C4-2B (cell line): ENCODE results near the gene GALNT2.

Experiments used
- H3K27ac ChIP-seq: fragments of 450-650 bp; 2 replicates; pipeline ENCODE4 v1.5.1; 2017
- ZFX ChIP-seq: fragments of 450-650 bp; IDR thresholded peaks from 2 replicates; pipeline ENCODE4 v1.6.1; 2017
- TF ChIP-seq, protein P1 (sequence below): fragments of 450-650 bp; conservative IDR thresholded peaks from 2 replicates; pipeline ENCODE4 v1.5.1; 2017; ENCODE audit warnings: mild to moderate bottlenecking

GALNT2 gene

GRCh38 chr1:230052665-230053064, 14.4 kb upstream of the GALNT2 start:
- TF ChIP-seq, protein P1, sequence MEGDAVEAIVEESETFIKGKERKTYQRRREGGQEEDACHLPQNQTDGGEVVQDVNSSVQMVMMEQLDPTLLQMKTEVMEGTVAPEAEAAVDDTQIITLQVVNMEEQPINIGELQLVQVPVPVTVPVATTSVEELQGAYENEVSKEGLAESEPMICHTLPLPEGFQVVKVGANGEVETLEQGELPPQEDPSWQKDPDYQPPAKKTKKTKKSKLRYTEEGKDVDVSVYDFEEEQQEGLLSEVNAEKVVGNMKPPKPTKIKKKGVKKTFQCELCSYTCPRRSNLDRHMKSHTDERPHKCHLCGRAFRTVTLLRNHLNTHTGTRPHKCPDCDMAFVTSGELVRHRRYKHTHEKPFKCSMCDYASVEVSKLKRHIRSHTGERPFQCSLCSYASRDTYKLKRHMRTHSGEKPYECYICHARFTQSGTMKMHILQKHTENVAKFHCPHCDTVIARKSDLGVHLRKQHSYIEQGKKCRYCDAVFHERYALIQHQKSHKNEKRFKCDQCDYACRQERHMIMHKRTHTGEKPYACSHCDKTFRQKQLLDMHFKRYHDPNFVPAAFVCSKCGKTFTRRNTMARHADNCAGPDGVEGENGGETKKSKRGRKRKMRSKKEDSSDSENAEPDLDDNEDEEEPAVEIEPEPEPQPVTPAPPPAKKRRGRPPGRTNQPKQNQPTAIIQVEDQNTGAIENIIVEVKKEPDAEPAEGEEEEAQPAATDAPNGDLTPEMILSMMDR, result no peak
- no peak for TF ChIP-seq ZFX
- no peak overlapping the region for H3K27ac ChIP-seq

DNA sequence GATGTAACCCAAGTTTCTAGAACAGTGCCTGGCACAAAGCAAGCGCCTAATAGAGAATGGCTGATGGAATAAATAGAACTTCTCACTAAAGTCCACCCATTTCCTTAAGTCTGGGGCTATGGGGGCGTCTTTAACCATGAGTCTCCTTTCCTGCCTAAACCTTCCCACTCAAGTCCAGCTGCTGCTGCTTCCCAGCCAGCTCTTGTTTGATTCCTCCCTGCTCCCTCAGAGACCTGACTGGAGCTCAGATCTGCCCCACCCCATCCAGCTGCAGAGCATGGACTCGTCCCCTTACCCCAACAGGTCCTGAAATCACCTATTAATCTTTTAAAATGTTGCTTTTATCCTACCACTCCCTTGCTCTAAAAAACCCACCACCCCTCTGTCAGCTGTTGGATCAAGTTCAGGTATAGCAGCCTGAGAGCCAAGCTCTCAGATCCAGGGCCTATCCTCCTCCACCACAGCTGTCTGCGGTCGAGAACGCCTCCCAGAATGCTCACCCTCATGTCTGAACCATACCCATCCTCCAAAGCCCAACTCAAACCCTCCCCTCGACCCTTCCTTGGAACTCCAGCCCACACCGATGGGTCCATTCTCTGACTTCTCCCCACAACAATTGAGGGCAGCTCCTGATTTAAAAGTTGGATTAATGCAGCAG, 12.8 kb upstream of the GALNT2 start:
- H3K27ac ChIP-seq, result no peak overlapping the region
- TF ChIP-seq, protein P1, result no peak
- TF ChIP-seq ZFX, result no peak

DNA sequence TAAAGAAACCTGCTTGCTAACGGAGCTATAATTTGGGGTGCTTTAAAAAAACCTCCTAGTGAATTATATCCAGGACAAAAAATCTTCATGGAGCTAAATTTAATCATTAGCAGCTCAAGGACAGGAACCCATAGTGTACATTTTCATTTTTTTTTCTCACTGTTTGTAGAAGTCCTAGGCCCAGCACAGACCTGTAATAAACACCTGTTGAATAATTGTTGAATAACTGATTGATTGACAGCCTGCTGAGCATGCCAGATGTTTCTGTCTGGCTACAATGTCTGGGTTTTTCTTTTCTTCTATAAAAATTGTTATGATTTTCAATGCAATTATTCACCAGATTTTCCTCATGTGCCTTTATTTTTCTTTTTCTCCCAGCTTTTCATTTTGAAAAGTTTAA, 10.9 kb upstream of the GALNT2 start:
- no peak overlapping the region for H3K27ac ChIP-seq
- no peak for TF ChIP-seq ZFX
- TF ChIP-seq, protein P1, result no peak

- no peak for TF ChIP-seq ZFX
- TF ChIP-seq, protein P1, result no peak
These were observed 9.9 kb upstream of the GALNT2 start for GRCh38 chr1:230057100-230057499.

GRCh38 chr1:230057681-230058565, 9.1 kb upstream of the GALNT2 start:
- H3K27ac ChIP-seq, result no peak overlapping the region
- TF ChIP-seq, protein P1, result no peak
- TF ChIP-seq ZFX, result no peak

More at GRCh38 chr1:230057100-230057499, 9.9 kb upstream of the GALNT2 start:
- H3K27ac ChIP-seq, result no peak overlapping the region

DNA sequence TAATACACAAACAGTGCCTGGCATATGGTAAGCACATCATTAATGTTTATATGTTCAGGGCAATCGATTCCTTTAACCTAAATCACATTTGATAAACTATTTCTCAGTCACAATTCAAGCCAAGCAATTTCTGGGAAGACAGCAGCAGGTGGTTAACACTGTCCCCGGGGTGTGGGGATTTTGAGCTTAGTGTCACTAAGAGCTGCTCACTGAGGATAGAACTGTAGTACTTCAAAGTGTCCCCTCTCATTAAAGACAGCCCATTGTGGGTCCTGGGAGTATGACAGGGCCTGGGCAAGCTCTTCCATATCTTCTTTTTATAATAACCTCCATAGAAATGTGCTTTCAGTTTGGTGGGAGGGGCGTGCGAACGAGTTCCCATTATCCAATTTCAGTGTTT, 8.4 kb upstream of the GALNT2 start:
- no peak for TF ChIP-seq ZFX
- TF ChIP-seq, protein P1, result no peak
- H3K27ac ChIP-seq, result no peak overlapping the region

DNA sequence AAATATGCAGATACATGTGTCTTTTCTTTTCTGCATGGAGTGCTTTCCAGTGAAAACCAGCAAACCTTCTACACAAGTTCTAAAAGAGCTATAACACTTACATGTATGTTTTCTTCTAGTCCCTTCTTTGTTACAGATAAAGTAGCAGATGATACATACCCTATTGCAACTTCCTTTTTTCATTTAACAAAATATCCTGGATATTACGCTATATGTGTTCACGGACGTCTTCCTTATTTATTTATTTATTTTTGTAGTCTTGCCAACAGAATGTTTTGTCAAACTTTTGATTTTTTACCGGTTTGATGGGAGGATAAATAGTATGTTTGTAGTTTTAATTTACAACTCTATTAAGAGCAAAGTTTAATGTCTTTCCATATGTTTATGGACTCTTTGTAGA, 5.2 kb upstream of the GALNT2 start:
- no peak for TF ChIP-seq ZFX
- TF ChIP-seq, protein P1, result no peak
- H3K27ac ChIP-seq, result no peak overlapping the region
